DND-41 (cell line): Measurements from ENCODE around the gene SOX5.

Experiments used
- ATAC-seq: fragments of 200-7000 bp; cut with Tn5 transposase; 3 replicates; pipeline ENCODE4 v1.9.1; 2021; ENCODE audit warnings: low read depth; ENCODE audit not compliant: insufficient read depth
- DNase-seq: peaks from one replicate; pipeline ENCODE4 v3.0.0-alpha.2; 2020
- H2AFZ ChIP-seq: 2 replicates; pipeline ENCODE4 v1.6.0; 2012; ENCODE audit warnings: low read depth, low read length
- H3K27ac ChIP-seq: 2 replicates; pipeline ENCODE4 v1.5.1; 2012; ENCODE audit warnings: low read length, inconsistent platforms
- H3K27me3 ChIP-seq: fragments of 200-600 bp; sonication (generic); 2 replicates; pipeline ENCODE4 v1.6.0; 2012; ENCODE audit warnings: low read length, mild to moderate bottlenecking, inconsistent platforms; ENCODE audit not compliant: insufficient read depth, poor library complexity
- H3K36me3 ChIP-seq: 2 replicates; pipeline ENCODE4 v1.5.1; 2012; ENCODE audit warnings: low read length, inconsistent platforms; ENCODE audit not compliant: insufficient read depth
- H3K4me1 ChIP-seq: 2 replicates; pipeline ENCODE4 v1.5.1; 2012; ENCODE audit warnings: mild to moderate bottlenecking, low read length; ENCODE audit not compliant: insufficient read depth
- H3K4me2 ChIP-seq: 2 replicates; pipeline ENCODE4 v1.6.0; 2012; ENCODE audit warnings: mild to moderate bottlenecking, moderate library complexity, low read length, inconsistent platforms; ENCODE audit not compliant: insufficient read depth
- H3K4me3 ChIP-seq, 2 experiments: fragments of 200-600 bp in 1 of 2; shearing (Covaris generic) in 1 of 2; 2 replicates each; pipeline ENCODE4 v1.5.1; 2012 to 2016; ENCODE audit warnings: inconsistent platforms in 2 of 2, low read length in 2 of 2, mild to moderate bottlenecking in 2 of 2, low read depth in 1 of 2, moderate library complexity in 1 of 2
- H3K79me2 ChIP-seq: 2 replicates; pipeline ENCODE4 v1.6.0; 2012; ENCODE audit warnings: low read length, inconsistent platforms; ENCODE audit not compliant: insufficient read depth
- H3K9ac ChIP-seq: 2 replicates; pipeline ENCODE4 v1.6.0; 2012; ENCODE audit warnings: low read depth, mild to moderate bottlenecking, inconsistent platforms, low read length, moderate library complexity
- H3K9me3 ChIP-seq: 2 replicates; pipeline ENCODE4 v1.5.1; 2012; ENCODE audit warnings: low read length, moderate library complexity, mild to moderate bottlenecking, inconsistent platforms; ENCODE audit not compliant: insufficient read depth, severe bottlenecking
- H4K20me1 ChIP-seq: 2 replicates; pipeline ENCODE4 v1.6.0; 2012; ENCODE audit warnings: low read length; ENCODE audit not compliant: insufficient read depth
- CTCF ChIP-seq: IDR thresholded peaks from 2 replicates; pipeline ENCODE4 v1.5.1; 2012; ENCODE audit warnings: borderline replicate concordance, low read length, moderate library complexity, mild to moderate bottlenecking; ENCODE audit not compliant: poor library complexity, severe bottlenecking; ENCODE audit errors: extremely low read depth
- EZH2 ChIP-seq: IDR thresholded peaks from 3 replicates; pipeline ENCODE4 v1.6.1; 2012; ENCODE audit warnings: borderline replicate concordance, low read depth, mild to moderate bottlenecking, moderate library complexity, low read length, inconsistent platforms; ENCODE audit not compliant: severe bottlenecking

SOX5 gene

GRCh38 chr12:23771240-23771949 is 178.1 kb downstream of the SOX5 start:
- Histone ChIP-seq H3K4me2 (no peak overlapping the region), H3K4me3 (no peak overlapping the region), H4K20me1 (no peaks in the 10 kb centered on the region), H3K9ac (no peak overlapping the region), H3K27me3 (no peaks in the 10 kb centered on the region), H3K36me3 (no peaks in the 10 kb centered on the region), H2AFZ (no peak overlapping the region), H3K27ac (no peak overlapping the region), H3K9me3 (no peaks in the 10 kb centered on the region), H3K4me1 (no peaks in the 10 kb centered on the region), H3K79me2 (no peaks in the 10 kb centered on the region)
- TF ChIP-seq CTCF = no peak
- no peak for TF ChIP-seq EZH2
- no peak for ATAC-seq
- DNase-seq = no peak

DNA sequence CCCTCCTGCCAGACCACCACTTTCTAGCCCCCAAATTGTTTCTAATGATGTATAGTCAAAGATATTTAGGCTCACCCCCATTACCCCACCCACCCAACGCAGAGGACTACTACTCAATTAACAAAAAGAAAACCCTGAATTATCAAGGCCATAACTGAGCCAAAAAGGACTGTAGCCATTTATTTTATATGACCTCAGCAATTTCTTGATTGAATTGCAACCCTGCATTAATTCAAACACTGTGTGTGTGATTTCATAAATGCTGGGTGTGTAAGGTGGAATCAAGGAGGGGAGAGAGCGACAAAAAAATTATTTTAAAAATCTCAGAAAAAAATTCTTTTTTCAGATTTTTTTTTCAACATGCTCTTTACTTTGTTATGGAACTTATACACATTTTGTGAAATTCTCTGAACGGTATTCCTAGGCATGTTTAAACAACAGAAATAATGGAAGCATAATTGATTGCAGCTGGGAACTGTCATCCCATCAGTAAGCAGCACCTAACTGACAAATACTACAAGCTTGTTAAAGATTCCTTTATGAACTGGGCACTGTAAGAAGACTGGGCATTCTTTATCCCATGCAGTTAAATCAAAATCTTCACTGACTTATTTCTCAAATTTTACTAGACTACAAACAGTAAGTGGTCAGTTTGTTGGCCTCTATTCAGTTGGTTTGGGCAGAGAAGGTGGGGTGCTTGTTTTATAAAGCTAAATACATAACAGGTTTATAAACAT is 179.1 kb downstream of the SOX5 start:
- Histone ChIP-seq H3K27ac (no peak overlapping the region), H3K4me1 (no peaks in the 10 kb centered on the region), H3K4me2 (no peak overlapping the region), H3K27me3 (no peaks in the 10 kb centered on the region), H3K36me3 (no peaks in the 10 kb centered on the region), H4K20me1 (no peaks in the 10 kb centered on the region), H3K79me2 (no peaks in the 10 kb centered on the region), H3K9ac (no peak overlapping the region), H3K4me3 (no peak overlapping the region), H2AFZ (no peak overlapping the region), H3K9me3 (no peaks in the 10 kb centered on the region)
- DNase-seq (no peak), ATAC-seq (no peak)
- TF ChIP-seq CTCF (no peak), EZH2 (no peak)

DNA sequence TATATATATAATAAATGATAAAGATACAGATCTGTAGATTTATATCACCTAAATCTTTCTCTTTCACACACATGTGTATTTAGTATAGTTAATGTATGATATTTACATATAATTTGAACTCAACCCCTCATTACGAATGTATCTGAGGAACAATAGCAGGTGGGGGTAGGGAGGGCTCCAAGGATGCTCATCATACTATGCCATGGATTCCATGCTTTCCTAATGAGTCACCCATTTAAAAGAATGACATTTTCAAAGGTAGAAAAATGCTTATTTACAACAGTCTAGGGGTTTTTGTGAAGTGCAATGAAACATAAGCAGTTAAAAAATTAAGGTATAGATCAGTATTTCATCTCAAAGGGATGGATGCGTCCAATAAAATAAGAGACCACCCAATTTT is 181.6 kb downstream of the SOX5 start:
- no peak overlapping the region for H3K27ac ChIP-seq
- H2AFZ ChIP-seq = no peak overlapping the region
- H3K27me3 ChIP-seq = no peaks in the 10 kb centered on the region
- no peaks in the 10 kb centered on the region for H3K4me1 ChIP-seq
- TF ChIP-seq EZH2 = no peak
- no peak for TF ChIP-seq CTCF
- no peak overlapping the region for H3K9ac ChIP-seq
- no peak for DNase-seq
- no peaks in the 10 kb centered on the region for H3K9me3 ChIP-seq
- H3K36me3 ChIP-seq = no peaks in the 10 kb centered on the region
- no peak overlapping the region for H3K4me2 ChIP-seq
- H3K79me2 ChIP-seq = no peaks in the 10 kb centered on the region
- H3K4me3 ChIP-seq = no peak overlapping the region
- no peak for ATAC-seq
- H4K20me1 ChIP-seq = no peaks in the 10 kb centered on the region
